ENCODE data around the gene ANGEL2. TPM values are rescaled to one million over a fixed set of nuclear protein-coding genes. Genes with fewer than 3 reads are reported as not detected.

The ANGEL2 gene
- total and polyA plus RNA-seq, 2 experiments from 2014 or later, result 15.2 to 49.6 TPM

DNA sequence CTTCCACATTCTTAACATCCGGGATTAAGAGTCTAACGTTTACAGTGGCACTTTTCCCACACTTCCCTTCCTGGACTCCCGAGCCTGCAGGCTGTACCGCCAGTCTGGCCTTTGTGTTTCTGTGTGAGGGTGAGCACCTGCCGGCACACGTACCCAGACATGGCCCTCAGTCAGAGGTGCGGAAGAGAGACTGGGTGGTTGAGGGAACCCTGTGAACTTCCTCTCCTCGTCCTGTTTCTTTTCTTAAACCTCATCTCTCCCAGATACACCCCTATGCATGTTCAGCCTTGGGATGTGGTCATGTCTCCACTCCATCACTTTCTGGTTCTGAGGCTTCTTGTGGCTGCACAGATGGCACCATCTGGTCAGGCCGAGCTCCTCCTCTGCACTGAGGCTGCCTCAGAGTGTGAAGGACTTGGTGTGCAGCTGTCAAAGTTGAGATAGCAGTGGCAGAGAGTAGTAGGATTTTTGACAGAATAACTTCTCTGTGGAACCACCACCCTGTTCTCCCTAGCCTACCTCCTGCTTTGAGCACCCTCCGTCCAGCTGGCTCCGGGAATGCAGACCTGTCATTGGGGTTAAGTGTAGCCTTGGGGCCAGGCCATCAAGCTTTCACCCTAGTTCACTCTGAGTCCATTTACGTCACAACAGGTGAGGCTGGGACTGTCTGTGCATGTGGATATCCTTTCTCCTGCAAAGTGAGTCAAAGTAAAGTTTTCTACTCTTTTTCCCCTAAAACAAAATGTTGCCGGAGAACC, 33.9 kb downstream of the ANGEL2 start:
- Histone ChIP-seq H3K36me3 (ENCODE audit: insufficient read depth) (peaks cover 58% of the 10 kb centered on the region), H3F3A (replicated peaks; ENCODE audit: low read depth) (peaks cover 93% of the 10 kb centered on the region), H2AFZ (no peak overlapping the region), H3K79me2 (replicated peaks; ENCODE audit: insufficient read depth) (no peaks in the 10 kb centered on the region), H3K4me2 (peak overlapping the region; percentile 17; the same call in 1 of the 2 replicates), H3K4me3 (no peak overlapping the region), H3K9me2 (ENCODE audit: insufficient read depth) (peaks cover 3% of the 10 kb centered on the region; the same call in 1 of the 2 replicates), H3K27me3 (ENCODE audit: insufficient read depth) (no peaks in the 10 kb centered on the region), H3K27ac (ENCODE audit: low read depth) (peak overlapping the region; percentile 90), H4K20me1 (replicated peaks; ENCODE audit: insufficient read depth) (peaks cover 38% of the 10 kb centered on the region), H3K4me1 (ENCODE audit: insufficient read depth) (peaks cover 62% of the 10 kb centered on the region)
- ATAC-seq (peak; percentile 4), DNase-seq (ENCODE audit: low spot score) (no peak)
- Mint-ChIP-seq H3K9me3 (no peaks in the 10 kb centered on the region), H3K27me3 (ENCODE audit: insufficient read depth, low read depth, poor library complexity) (peaks cover 25% of the 10 kb centered on the region), H3K36me3 (ENCODE audit: low read depth) (peaks cover 93% of the 10 kb centered on the region), H3K4me1 (peaks cover 69% of the 10 kb centered on the region), H3K27ac (peak overlapping the region; percentile 77; the same call in 1 of the 2 replicates), H3K4me3 (no peak overlapping the region)
- TF ChIP-seq JUNB (IDR thresholded peaks at IDR 0.05; ENCODE audit: unreplicated experiment) (no peak), REST (IDR thresholded peaks at IDR 0.05; ENCODE audit: unreplicated experiment) (no peak), EZH2 (IDR thresholded peaks at IDR 0.05; ENCODE audit: low read depth, unreplicated experiment) (no peak), POLR2AphosphoS5 (IDR thresholded peaks at IDR 0.05; ENCODE audit: low read depth) (peak; percentile 78)
- TF ChIP-seq, protein P1, sequence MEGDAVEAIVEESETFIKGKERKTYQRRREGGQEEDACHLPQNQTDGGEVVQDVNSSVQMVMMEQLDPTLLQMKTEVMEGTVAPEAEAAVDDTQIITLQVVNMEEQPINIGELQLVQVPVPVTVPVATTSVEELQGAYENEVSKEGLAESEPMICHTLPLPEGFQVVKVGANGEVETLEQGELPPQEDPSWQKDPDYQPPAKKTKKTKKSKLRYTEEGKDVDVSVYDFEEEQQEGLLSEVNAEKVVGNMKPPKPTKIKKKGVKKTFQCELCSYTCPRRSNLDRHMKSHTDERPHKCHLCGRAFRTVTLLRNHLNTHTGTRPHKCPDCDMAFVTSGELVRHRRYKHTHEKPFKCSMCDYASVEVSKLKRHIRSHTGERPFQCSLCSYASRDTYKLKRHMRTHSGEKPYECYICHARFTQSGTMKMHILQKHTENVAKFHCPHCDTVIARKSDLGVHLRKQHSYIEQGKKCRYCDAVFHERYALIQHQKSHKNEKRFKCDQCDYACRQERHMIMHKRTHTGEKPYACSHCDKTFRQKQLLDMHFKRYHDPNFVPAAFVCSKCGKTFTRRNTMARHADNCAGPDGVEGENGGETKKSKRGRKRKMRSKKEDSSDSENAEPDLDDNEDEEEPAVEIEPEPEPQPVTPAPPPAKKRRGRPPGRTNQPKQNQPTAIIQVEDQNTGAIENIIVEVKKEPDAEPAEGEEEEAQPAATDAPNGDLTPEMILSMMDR (conservative IDR thresholded peaks at IDR 0.05; ENCODE audit: low read depth in 2 of 2), result no peak

DNA sequence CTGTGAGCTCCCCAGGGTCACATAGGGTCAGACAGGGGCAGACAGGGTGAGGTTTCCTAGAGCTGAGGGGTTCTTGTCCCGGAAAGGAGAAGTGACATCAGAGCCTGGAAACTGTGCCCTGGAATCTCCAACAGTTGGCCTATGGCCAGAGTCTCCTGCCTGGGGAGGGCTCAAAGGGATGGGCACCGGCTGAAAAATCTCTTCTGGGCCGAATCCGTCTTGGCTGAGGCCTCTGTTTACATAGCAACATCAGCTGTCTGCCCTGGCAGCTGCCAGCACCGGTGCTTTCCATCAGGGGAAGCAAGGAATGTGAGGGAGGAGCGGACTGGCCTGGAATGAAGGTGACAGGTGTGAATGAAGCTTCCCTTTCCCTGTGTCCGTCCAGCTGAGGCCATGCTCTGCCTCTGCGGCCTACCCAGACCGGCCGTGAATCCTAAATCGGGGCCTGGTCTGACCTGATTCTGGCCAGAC, 34.6 kb downstream of the ANGEL2 start:
- no peak overlapping the region; the same call in 1 of the 2 replicates for H3K27ac Mint-ChIP-seq
- peaks cover 70% of the 10 kb centered on the region for H3K4me1 Mint-ChIP-seq
- peaks cover 95% of the 10 kb centered on the region for H3K36me3 Mint-ChIP-seq (ENCODE audit: low read depth)
- TF ChIP-seq NANOG (IDR thresholded peaks at IDR 0.05; ENCODE audit: borderline replicate concordance), result no peak
- TF ChIP-seq EZH2 (IDR thresholded peaks at IDR 0.05; ENCODE audit: low read depth, unreplicated experiment), result no peak
- TF ChIP-seq CREB1 (CRISPR knock-in tag; IDR thresholded peaks at IDR 0.05; ENCODE audit: low read depth), result no peak
- TF ChIP-seq REST (IDR thresholded peaks at IDR 0.05; ENCODE audit: unreplicated experiment), result no peak
- TF ChIP-seq ZNF114 (CRISPR knock-in tag; IDR thresholded peaks at IDR 0.05), result no peak
- no peak for TF ChIP-seq ZNF331 (CRISPR knock-in tag; IDR thresholded peaks at IDR 0.05; ENCODE audit: low read depth)
- TF ChIP-seq, protein P2, sequence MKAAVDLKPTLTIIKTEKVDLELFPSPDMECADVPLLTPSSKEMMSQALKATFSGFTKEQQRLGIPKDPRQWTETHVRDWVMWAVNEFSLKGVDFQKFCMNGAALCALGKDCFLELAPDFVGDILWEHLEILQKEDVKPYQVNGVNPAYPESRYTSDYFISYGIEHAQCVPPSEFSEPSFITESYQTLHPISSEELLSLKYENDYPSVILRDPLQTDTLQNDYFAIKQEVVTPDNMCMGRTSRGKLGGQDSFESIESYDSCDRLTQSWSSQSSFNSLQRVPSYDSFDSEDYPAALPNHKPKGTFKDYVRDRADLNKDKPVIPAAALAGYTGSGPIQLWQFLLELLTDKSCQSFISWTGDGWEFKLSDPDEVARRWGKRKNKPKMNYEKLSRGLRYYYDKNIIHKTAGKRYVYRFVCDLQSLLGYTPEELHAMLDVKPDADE (IDR thresholded peaks at IDR 0.05), result no peak

More for the DNA sequence above, 34.6 kb downstream of the ANGEL2 start:
- Mint-ChIP-seq H3K9me3 (no peaks in the 10 kb centered on the region; the same call in 2 of the 3 replicates), H3K4me3 (no peak overlapping the region), H3K27me3 (ENCODE audit: insufficient read depth, low read depth, poor library complexity) (peaks cover 32% of the 10 kb centered on the region)
- Histone ChIP-seq H3K27ac (ENCODE audit: low read depth) (peak overlapping the region; percentile 90), H3K79me2 (replicated peaks; ENCODE audit: insufficient read depth) (no peaks in the 10 kb centered on the region), H3K36me3 (ENCODE audit: insufficient read depth) (peaks cover 61% of the 10 kb centered on the region), H2AFZ (no peak overlapping the region), H4K20me1 (replicated peaks; ENCODE audit: insufficient read depth) (peaks cover 38% of the 10 kb centered on the region), H3F3A (replicated peaks; ENCODE audit: low read depth) (peaks cover 93% of the 10 kb centered on the region), H3K4me2 (no peak overlapping the region; the same call in 1 of the 2 replicates), H3K4me1 (ENCODE audit: insufficient read depth) (peaks cover 68% of the 10 kb centered on the region), H3K27me3 (ENCODE audit: insufficient read depth) (no peaks in the 10 kb centered on the region), H3K9me2 (ENCODE audit: insufficient read depth) (peaks cover 3% of the 10 kb centered on the region; the same call in 1 of the 2 replicates), H3K4me3 (no peak overlapping the region)
- peak; percentile 60 for DNase-seq (ENCODE audit: low spot score)
- peak; percentile 5 for ATAC-seq
